Dendritic cell treated with granulocyte-macrophage colony-stimulating factor and Interleukin-4, amounts not matched to agents 40 ng/mL and 50 ng/mL, for 4 days (primary cell): ENCODE data around the gene ROBO1.
"Not testable (repeated sequence)": the region's sequence is repeated elsewhere in the genome, so short reads cannot be mapped to it uniquely, and the experiment has no call there.

Experiments used
- H3K27ac Mint-ChIP-seq: one replicate; pipeline ENCODE4 v1.8.0; 2022; ENCODE audit warnings: mild to moderate bottlenecking, mixed read lengths
- H3K27me3 Mint-ChIP-seq: one replicate; pipeline ENCODE4 v1.8.0; 2022; ENCODE audit warnings: mild to moderate bottlenecking, mixed read lengths
- H3K36me3 Mint-ChIP-seq: one replicate; pipeline ENCODE4 v1.8.0; 2022; ENCODE audit warnings: low read depth, mixed read lengths
- H3K4me1 Mint-ChIP-seq: one replicate; pipeline ENCODE4 v1.8.0; 2022; ENCODE audit warnings: low read depth, mixed read lengths
- H3K4me3 Mint-ChIP-seq: one replicate; pipeline ENCODE4 v1.8.0; 2022; ENCODE audit warnings: mild to moderate bottlenecking, moderate library complexity, mixed read lengths
- H3K9me3 Mint-ChIP-seq: one replicate; pipeline ENCODE4 v1.8.0; 2022; ENCODE audit warnings: mixed read lengths
- intact Hi-C: fragments of 100-400 bp; cut with micrococcal nuclease; formaldehyde crosslinking; loops from one replicate; pipeline ENCODE4 v1.15.0; 2022

Gene ROBO1

DNA sequence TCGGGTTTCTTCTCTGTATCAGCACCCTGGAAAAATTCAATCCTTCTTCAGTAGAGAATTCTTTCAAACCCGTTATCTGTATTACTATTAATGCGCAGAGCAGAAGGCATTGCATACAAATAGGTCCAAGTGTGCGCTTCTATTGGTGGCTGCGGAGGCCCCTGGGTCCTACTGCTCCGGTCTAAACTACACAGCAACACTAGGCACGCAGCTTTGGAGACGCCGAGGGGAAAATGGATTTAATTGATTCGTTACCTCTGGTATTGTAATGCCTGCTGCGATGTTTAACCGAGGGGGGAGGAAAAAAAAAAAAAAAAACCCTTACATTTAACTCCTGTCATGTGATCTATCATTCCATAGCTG is at the start of gene ROBO1:
TSS of gene ROBO1 (minus strand) at position 94 of the 363 bp plus-strand sequence.
- H3K36me3 Mint-ChIP-seq: no peaks in the 10 kb centered on the region
- no peaks in the 10 kb centered on the region for H3K27me3 Mint-ChIP-seq
- H3K4me1 Mint-ChIP-seq: no peaks in the 10 kb centered on the region
- intact Hi-C loops: no loop called here
- peaks cover under 1% of the 10 kb centered on the region for H3K9me3 Mint-ChIP-seq
- H3K27ac Mint-ChIP-seq: no peak within 1 kb of the TSS
- H3K4me3 Mint-ChIP-seq: no peak within 1 kb of the TSS

DNA sequence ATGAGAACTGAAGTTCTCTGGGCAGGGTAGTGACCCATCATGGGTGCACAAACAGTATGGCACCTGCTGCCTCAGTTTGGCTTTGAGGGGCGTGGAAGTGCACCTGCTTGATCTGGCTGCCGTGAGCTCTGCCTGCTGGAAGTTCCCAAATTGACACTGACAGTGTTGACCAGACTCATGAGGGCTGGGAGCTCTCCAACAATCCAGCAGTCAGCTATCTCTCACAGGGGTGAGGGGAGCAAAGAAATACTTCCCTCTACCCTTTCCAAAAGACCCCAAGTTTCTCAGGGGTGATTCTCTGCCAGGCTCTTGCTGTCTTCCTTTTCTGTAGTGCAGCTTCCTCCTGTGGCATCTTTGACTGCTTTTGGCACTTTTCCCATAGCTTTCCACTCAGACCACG is 49.4 kb upstream of the ROBO1 start:
- Mint-ChIP-seq H3K27me3 (no peaks in the 10 kb centered on the region), H3K4me3 (no peak overlapping the region), H3K4me1 (no peaks in the 10 kb centered on the region), H3K27ac (no peak overlapping the region), H3K9me3 (peaks cover 22% of the 10 kb centered on the region), H3K36me3 (no peaks in the 10 kb centered on the region)
- intact Hi-C loops: no loop called here

DNA sequence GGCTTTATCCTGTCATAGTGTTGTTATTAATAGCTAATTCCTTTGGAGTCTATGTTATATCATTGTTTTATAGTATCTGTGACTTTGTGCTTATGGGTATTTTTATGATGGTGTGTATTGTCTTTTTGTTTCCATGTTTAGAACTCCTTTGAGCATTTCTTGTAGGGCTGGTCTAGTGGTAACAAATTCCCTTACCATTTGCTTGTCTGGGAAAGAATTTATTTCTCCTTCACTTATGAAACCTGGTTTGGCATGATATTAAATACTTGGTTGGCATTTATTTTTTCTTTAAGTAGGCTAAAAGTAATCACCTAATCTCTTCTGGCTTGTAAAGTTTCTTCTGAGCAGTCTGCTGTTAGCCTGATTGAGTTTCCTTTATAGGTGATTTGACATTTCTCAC is 47.7 kb upstream of the ROBO1 start:
- no peaks in the 10 kb centered on the region for H3K27me3 Mint-ChIP-seq
- H3K9me3 Mint-ChIP-seq: peaks cover 22% of the 10 kb centered on the region
- H3K27ac Mint-ChIP-seq: no peak overlapping the region
- H3K4me3 Mint-ChIP-seq: no peak overlapping the region
- intact Hi-C loops: no loop called here
- H3K4me1 Mint-ChIP-seq: no peaks in the 10 kb centered on the region
- H3K36me3 Mint-ChIP-seq: no peaks in the 10 kb centered on the region

DNA sequence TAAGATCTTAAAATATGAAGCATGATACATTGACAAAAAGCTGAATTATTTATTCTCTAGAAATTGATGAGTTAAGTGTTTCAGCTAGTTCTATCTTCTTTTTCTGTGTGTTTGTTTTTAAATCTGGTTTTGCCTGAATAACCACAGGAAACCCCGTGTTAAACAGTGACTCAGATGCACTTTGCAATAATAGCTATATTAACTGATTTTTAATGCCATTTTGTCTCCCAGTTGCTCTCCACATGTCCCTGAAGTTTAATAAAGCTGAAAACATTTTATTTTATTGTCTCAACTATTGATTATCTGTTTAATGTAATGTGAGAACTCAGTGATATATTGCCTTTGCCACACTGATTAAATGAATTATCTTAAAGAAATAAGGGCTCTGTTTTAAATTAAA is 42.8 kb upstream of the ROBO1 start:
- H3K27ac Mint-ChIP-seq: no peak overlapping the region
- H3K27me3 Mint-ChIP-seq: no peaks in the 10 kb centered on the region
- no peaks in the 10 kb centered on the region for H3K36me3 Mint-ChIP-seq
- no peaks in the 10 kb centered on the region for H3K4me1 Mint-ChIP-seq
- intact Hi-C loops: no loop called here
- no peak overlapping the region for H3K4me3 Mint-ChIP-seq
- no peaks in the 10 kb centered on the region for H3K9me3 Mint-ChIP-seq

DNA sequence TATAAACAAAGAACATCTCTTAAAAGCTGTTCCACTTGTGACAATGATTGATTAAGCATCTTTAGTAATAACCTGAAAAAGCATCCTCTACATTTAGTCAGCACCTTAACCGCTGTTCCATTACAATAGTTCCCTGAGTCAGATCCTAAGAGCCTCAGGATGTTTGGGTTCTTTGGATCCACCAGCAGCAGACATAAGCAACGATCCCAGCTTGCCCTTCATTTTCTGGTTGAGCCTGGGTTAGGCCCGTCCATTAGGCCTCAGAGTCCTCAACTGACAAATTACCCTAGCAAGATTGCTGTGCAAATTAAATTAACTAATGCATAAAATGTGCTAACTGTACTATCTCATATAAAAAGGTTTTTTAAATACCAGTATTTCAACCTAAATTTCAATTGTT is 42.3 kb upstream of the ROBO1 start:
- H3K27me3 Mint-ChIP-seq: no peaks in the 10 kb centered on the region
- no peak overlapping the region for H3K27ac Mint-ChIP-seq
- H3K4me3 Mint-ChIP-seq: no peak overlapping the region
- no peaks in the 10 kb centered on the region for H3K9me3 Mint-ChIP-seq
- no peaks in the 10 kb centered on the region for H3K4me1 Mint-ChIP-seq
- intact Hi-C loops: no loop called here
- no peaks in the 10 kb centered on the region for H3K36me3 Mint-ChIP-seq

DNA sequence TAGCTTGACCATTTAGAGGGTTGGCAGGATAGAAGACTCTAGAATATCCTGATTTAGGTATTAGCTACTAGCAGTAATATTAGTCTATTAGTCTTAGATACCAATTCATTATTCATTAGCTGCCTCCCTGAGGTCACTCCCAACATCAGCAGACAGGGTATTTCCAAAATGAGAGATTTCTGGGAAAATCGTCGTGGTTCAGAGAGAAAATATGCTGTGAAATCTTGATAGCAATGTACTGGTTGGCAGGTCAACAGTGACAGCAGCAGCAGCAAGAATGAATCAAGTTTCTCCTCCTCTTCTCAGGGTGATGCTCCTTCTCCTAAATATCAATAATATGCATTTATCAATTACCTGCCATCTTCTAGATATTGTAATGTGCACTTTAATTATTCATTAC is 41.3 kb upstream of the ROBO1 start:
- no peaks in the 10 kb centered on the region for H3K4me1 Mint-ChIP-seq

GRCh38 chr3:79808515-79808914 is 40.7 kb upstream of the ROBO1 start:
- intact Hi-C loops: no loop called here
- Mint-ChIP-seq H3K27me3 (no peaks in the 10 kb centered on the region), H3K9me3 (no peaks in the 10 kb centered on the region), H3K4me3 (no peak overlapping the region), H3K4me1 (no peaks in the 10 kb centered on the region), H3K36me3 (no peaks in the 10 kb centered on the region), H3K27ac (no peak overlapping the region)

More for the DNA sequence above, 41.3 kb upstream of the ROBO1 start:
- Mint-ChIP-seq H3K36me3 (no peaks in the 10 kb centered on the region), H3K27ac (no peak overlapping the region), H3K9me3 (no peaks in the 10 kb centered on the region), H3K27me3 (no peaks in the 10 kb centered on the region), H3K4me3 (no peak overlapping the region)
- intact Hi-C loops: no loop called here

DNA sequence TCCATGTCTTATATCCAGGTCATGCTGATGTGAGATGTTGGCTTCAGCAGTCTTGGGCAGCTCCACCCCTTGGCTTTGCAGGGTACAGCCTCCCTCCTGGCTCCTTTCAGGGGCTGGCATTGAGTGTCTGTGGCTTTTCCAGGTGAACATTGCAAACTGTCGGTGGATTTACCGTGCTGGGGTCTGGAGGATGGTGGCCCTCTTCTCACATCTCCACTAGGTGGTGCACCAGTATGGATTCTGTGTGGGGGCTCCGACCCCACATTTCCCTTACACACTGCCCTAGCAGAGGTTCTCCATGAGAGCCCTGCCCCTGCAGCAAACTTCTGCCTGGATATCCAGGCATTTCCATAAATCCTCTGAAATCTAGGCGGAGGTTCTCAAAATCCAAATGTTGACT is 22.4 kb upstream of the ROBO1 start:
- H3K4me3 Mint-ChIP-seq, H3K4me1 Mint-ChIP-seq, H3K27me3 Mint-ChIP-seq, H3K36me3 Mint-ChIP-seq, H3K9me3 Mint-ChIP-seq, H3K27ac Mint-ChIP-seq, intact Hi-C loops: not testable (repeated sequence)

DNA sequence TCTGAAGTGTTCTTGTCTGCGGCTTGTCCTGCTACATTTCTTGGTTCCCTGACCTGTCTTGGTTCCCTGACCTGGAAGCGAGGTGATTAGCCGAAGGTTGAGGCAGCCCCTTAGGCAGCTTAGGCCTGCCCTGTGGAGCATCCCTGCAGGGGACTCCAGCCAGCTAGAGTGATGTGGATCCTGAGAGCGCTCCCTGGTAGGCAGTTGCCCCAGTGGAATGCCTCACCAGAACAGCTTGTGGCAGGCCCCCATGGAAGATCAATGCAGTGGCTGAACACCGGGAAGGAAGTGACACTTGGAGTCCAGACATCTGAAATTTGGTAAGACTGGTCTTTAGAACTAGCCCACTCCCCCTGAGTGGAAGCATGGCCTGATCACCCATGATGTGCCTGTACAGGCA is 5.5 kb upstream of the ROBO1 start:
- Mint-ChIP-seq H3K4me1 (no peaks in the 10 kb centered on the region), H3K9me3 (peaks cover 43% of the 10 kb centered on the region), H3K27ac (no peak overlapping the region), H3K4me3 (no peak overlapping the region), H3K27me3 (no peaks in the 10 kb centered on the region), H3K36me3 (no peaks in the 10 kb centered on the region)
- intact Hi-C loops: no loop called here

- intact Hi-C loops: no loop called here
- no peaks in the 10 kb centered on the region for H3K27me3 Mint-ChIP-seq
- no peaks in the 10 kb centered on the region for H3K4me1 Mint-ChIP-seq
- H3K27ac Mint-ChIP-seq: no peak overlapping the region
- no peak overlapping the region for H3K4me3 Mint-ChIP-seq
- peaks cover 14% of the 10 kb centered on the region for H3K9me3 Mint-ChIP-seq
- H3K36me3 Mint-ChIP-seq: no peaks in the 10 kb centered on the region
Measured at GRCh38 chr3:79769229-79769628, 1.4 kb upstream of the ROBO1 start.

DNA sequence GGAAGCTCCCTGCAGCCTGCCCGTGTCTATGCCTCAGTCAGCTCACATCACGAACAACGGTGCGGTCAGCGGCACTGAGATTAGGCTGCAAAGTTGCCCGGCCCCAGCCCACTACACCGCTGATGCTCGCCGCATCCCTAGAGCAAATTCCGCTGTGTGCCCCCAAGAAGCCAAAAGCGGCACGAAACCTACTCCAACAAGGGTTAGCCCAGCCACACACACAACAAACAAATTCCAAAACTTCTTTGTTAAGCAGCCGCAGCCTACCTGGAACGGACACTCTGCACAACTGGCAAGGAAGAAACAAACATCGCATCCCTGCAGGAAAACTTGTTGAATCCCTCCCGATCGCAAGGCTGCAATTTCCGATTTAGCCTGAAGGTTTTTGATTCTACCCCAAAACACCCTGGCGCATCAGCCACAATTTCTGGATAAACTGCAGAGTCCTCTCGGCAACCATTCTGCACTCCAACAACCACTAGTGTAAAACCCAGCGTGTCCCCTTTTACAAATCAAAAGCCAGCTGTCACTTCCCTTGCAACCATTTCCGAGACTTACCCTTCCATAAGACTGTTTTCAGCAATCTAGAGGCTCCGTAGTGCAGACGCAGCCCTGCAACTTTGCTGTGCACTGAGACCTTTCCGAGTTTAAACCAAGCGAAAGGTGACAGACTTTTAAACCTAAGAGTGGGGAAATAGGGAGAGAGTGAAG is 449 bp downstream of the ROBO1 start:
- H3K9me3 Mint-ChIP-seq: no peaks in the 10 kb centered on the region
- no peaks in the 10 kb centered on the region for H3K27me3 Mint-ChIP-seq
- no peaks in the 10 kb centered on the region for H3K36me3 Mint-ChIP-seq
- intact Hi-C loops: no loop called here
- H3K27ac Mint-ChIP-seq: no peak overlapping the region
- H3K4me3 Mint-ChIP-seq: no peak overlapping the region
- no peaks in the 10 kb centered on the region for H3K4me1 Mint-ChIP-seq

DNA sequence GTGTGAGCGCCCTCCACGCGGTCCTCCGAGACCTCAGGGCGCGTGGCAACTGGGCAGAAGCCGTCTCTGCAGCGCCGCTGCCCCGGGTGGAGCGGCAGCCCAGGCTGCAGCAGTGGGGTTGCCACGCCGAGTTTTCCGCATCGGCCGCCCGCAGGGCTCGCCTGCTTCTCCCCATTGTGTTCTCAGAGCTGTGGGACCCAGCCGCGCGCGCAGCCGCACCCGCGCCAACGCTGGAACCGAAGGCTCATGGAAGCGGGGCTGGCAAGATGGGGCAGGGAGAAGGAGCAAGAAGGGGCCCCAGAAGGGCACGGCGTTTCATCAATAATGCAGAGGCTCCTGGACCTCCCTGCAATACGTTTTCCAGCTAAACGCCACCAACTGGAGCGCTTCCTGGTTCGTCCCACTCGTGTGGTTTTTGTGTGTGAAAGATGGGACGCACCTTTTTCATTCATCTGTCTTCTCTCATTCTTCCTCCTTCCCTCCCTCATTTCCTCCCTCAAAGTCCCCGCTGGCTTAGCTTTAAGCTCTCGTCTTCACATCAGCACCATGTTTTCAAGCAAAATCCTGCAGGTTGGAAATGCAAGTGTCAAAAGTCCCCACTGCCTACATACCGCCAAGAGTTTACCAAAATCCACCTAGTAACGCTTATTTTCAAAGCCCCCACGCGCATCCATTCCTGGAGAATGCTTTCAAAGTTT is 1.2 kb downstream of the ROBO1 start:
- intact Hi-C loops: no loop called here
- Mint-ChIP-seq H3K27me3 (no peaks in the 10 kb centered on the region), H3K4me1 (no peaks in the 10 kb centered on the region), H3K4me3 (no peak overlapping the region), H3K9me3 (no peaks in the 10 kb centered on the region), H3K36me3 (no peaks in the 10 kb centered on the region), H3K27ac (no peak overlapping the region)

- intact Hi-C loops: no loop called here
- Mint-ChIP-seq H3K36me3 (no peaks in the 10 kb centered on the region), H3K4me3 (no peak overlapping the region), H3K27me3 (no peaks in the 10 kb centered on the region), H3K4me1 (no peaks in the 10 kb centered on the region), H3K27ac (no peak overlapping the region), H3K9me3 (no peaks in the 10 kb centered on the region)
Measured at GRCh38 chr3:79765911-79766310, 1.9 kb downstream of the ROBO1 start.

GRCh38 chr3:79761441-79761840 is 6.4 kb downstream of the ROBO1 start:
- Mint-ChIP-seq H3K9me3 (no peaks in the 10 kb centered on the region), H3K36me3 (no peaks in the 10 kb centered on the region), H3K4me3 (no peak overlapping the region), H3K27me3 (no peaks in the 10 kb centered on the region), H3K27ac (no peak overlapping the region), H3K4me1 (no peaks in the 10 kb centered on the region)
- intact Hi-C loops: no loop called here

- peaks cover 19% of the 10 kb centered on the region for H3K9me3 Mint-ChIP-seq
- no peak overlapping the region for H3K27ac Mint-ChIP-seq
- intact Hi-C loops: no loop called here
- no peak overlapping the region for H3K4me3 Mint-ChIP-seq
- no peaks in the 10 kb centered on the region for H3K36me3 Mint-ChIP-seq
- no peaks in the 10 kb centered on the region for H3K4me1 Mint-ChIP-seq
- H3K27me3 Mint-ChIP-seq: no peaks in the 10 kb centered on the region
Measured at GRCh38 chr3:79751703-79752102, 16.1 kb downstream of the ROBO1 start.
